HEK293 (cell line): ENCODE data around the gene SNTG2.

Experiments
- CTCF ChIA-PET: fragments of 350-600 bp; formaldehyde crosslinking; extraction: SDS; loops from one replicate; lab custom pipeline; 2021; ENCODE audit warnings: antibody characterized with exemption; lab: Yijun Ruan, JAX
- POLR2A ChIA-PET: fragments of 300-600 bp; formaldehyde crosslinking; extraction: SDS; loops from one replicate; lab custom pipeline; 2020; ENCODE audit warnings: antibody characterized with exemption, inconsistent platforms; lab: Yijun Ruan, JAX
- H3K27ac ChIP-seq: fragments of 200-500 bp; sonication (Bioruptor generic); 2 replicates; pipeline ENCODE4 v1.5.1; 2014; ENCODE audit warnings: low read depth, low read length, control low read depth, inconsistent platforms; ENCODE audit errors: extremely low read depth
- H3K36me3 ChIP-seq, 2 experiments: fragments of 200-500 bp in 1 of 2; sonication (Bioruptor generic) in 1 of 2; 1 replicate in 1 of 2; 2 replicates in 1 of 2; pipeline ENCODE4 v1.5.1; 2014 to 2017; ENCODE audit warnings: inconsistent platforms in 2 of 2, low read length in 2 of 2; ENCODE audit not compliant: control insufficient read depth in 2 of 2, insufficient read depth in 1 of 2
- H3K4me1 ChIP-seq: fragments of 200-500 bp; sonication (Bioruptor generic); 2 replicates; pipeline ENCODE4 v1.5.1; 2014; ENCODE audit warnings: mild to moderate bottlenecking, low read length, inconsistent platforms; ENCODE audit not compliant: control insufficient read depth, insufficient read depth
- H3K4me3 ChIP-seq: 2 replicates; pipeline ENCODE4 v1.5.1; 2011; ENCODE audit warnings: low read depth, mild to moderate bottlenecking, control low read depth, low read length, moderate library complexity
- H3K9me3 ChIP-seq: fragments of 200-500 bp; sonication (Bioruptor generic); 2 replicates; pipeline ENCODE4 v1.5.1; 2014; ENCODE audit warnings: low read depth, low read length, inconsistent platforms; ENCODE audit not compliant: control insufficient read depth, insufficient read depth
- BCL11B ChIP-seq: fragments of 450-650 bp; formaldehyde crosslinking; IDR thresholded peaks from 2 replicates; pipeline ENCODE4 v1.5.1; 2016; ENCODE audit warnings: low read depth, missing biosample characterization, missing genetic modification characterization
- GLIS2 ChIP-seq: fragments of 450-650 bp; formaldehyde crosslinking; IDR thresholded peaks from 2 replicates; pipeline ENCODE4 v1.5.1; 2016; ENCODE audit warnings: missing biosample characterization, missing genetic modification characterization
- KLF1 ChIP-seq: fragments of 450-650 bp; formaldehyde crosslinking; IDR thresholded peaks from 2 replicates; pipeline ENCODE4 v1.5.1; 2016; ENCODE audit warnings: missing biosample characterization, missing genetic modification characterization
- SCRT2 ChIP-seq: fragments of 450-650 bp; formaldehyde crosslinking; IDR thresholded peaks from 2 replicates; pipeline ENCODE4 v1.5.1; 2016; ENCODE audit warnings: missing biosample characterization, missing genetic modification characterization
- SP7 ChIP-seq: fragments of 450-650 bp; formaldehyde crosslinking; IDR thresholded peaks from 2 replicates; pipeline ENCODE4 v1.5.1; 2016; ENCODE audit warnings: missing biosample characterization, missing genetic modification characterization
- ZEB2 ChIP-seq: fragments of 450-650 bp; formaldehyde crosslinking; IDR thresholded peaks from 2 replicates; pipeline ENCODE4 v1.5.1; 2016; ENCODE audit warnings: missing biosample characterization, missing genetic modification characterization
- ZNF138 ChIP-seq: fragments of 450-650 bp; formaldehyde crosslinking; IDR thresholded peaks from 2 replicates; pipeline ENCODE4 v1.5.1; 2016; ENCODE audit warnings: missing biosample characterization, missing genetic modification characterization, borderline replicate concordance
- ZNF140 ChIP-seq: fragments of 450-650 bp; formaldehyde crosslinking; IDR thresholded peaks from 2 replicates; pipeline ENCODE4 v1.5.1; 2016; ENCODE audit warnings: missing biosample characterization, missing genetic modification characterization
- ZNF2 ChIP-seq: fragments of 450-650 bp; formaldehyde crosslinking; IDR thresholded peaks from 2 replicates; pipeline ENCODE4 v1.5.1; 2016; ENCODE audit warnings: missing biosample characterization, missing genetic modification characterization
- ZNF341 ChIP-seq: fragments of 450-650 bp; formaldehyde crosslinking; IDR thresholded peaks from 2 replicates; pipeline ENCODE4; 2016; ENCODE audit warnings: low read depth, missing biosample characterization, missing genetic modification characterization
- ZNF48 ChIP-seq: fragments of 450-650 bp; formaldehyde crosslinking; IDR thresholded peaks from 2 replicates; pipeline ENCODE4 v1.5.1; 2016; ENCODE audit warnings: missing biosample characterization, missing genetic modification characterization
- ZNF560 ChIP-seq: fragments of 450-650 bp; formaldehyde crosslinking; IDR thresholded peaks from 2 replicates; pipeline ENCODE4 v1.5.1; 2017; ENCODE audit warnings: missing biosample characterization, missing genetic modification characterization, borderline replicate concordance
- ZNF571 ChIP-seq: fragments of 450-650 bp; formaldehyde crosslinking; IDR thresholded peaks from 2 replicates; pipeline ENCODE4 v1.5.0; 2017; ENCODE audit warnings: missing biosample characterization, missing genetic modification characterization
- ZNF670 ChIP-seq: fragments of 450-650 bp; formaldehyde crosslinking; IDR thresholded peaks from 2 replicates; pipeline ENCODE4 v1.5.1; 2016; ENCODE audit warnings: missing biosample characterization, missing genetic modification characterization, low read depth
- ZNF707 ChIP-seq: fragments of 450-650 bp; formaldehyde crosslinking; IDR thresholded peaks from 2 replicates; pipeline ENCODE4 v1.5.1; 2016; ENCODE audit warnings: missing biosample characterization, missing genetic modification characterization
- ZNF768 ChIP-seq: fragments of 450-650 bp; formaldehyde crosslinking; IDR thresholded peaks from 2 replicates; pipeline ENCODE4 v1.5.1; 2018; ENCODE audit warnings: missing biosample characterization, mild to moderate bottlenecking, missing genetic modification characterization
- ZNF830 ChIP-seq: fragments of 450-650 bp; IDR thresholded peaks from 2 replicates; pipeline ENCODE4 v1.5.0; 2018; ENCODE audit warnings: missing biosample characterization, missing genetic modification characterization, low read depth, mild to moderate bottlenecking, moderate library complexity
- ZNF843 ChIP-seq: fragments of 450-650 bp; formaldehyde crosslinking; IDR thresholded peaks from 2 replicates; pipeline ENCODE4 v1.5.1; 2016; ENCODE audit warnings: missing biosample characterization, missing genetic modification characterization
- TF ChIP-seq, protein P1 (sequence below): fragments of 450-650 bp; formaldehyde crosslinking; IDR thresholded peaks from 2 replicates; pipeline ENCODE4 v1.5.1; 2016; ENCODE audit warnings: missing biosample characterization, missing genetic modification characterization
- TF ChIP-seq, protein P2 (sequence below): fragments of 450-650 bp; formaldehyde crosslinking; IDR thresholded peaks from 2 replicates; pipeline ENCODE4 v1.5.1; 2017; ENCODE audit warnings: missing biosample characterization, mild to moderate bottlenecking, missing genetic modification characterization, moderate library complexity
- TF ChIP-seq, protein P3 (sequence below): fragments of 450-650 bp; formaldehyde crosslinking; IDR thresholded peaks from 2 replicates; pipeline ENCODE4 v1.5.1; 2017; ENCODE audit warnings: missing biosample characterization, missing genetic modification characterization
- TF ChIP-seq, protein P4 (sequence below): fragments of 450-650 bp; formaldehyde crosslinking; IDR thresholded peaks from 2 replicates; pipeline ENCODE4 v1.5.1; 2016; ENCODE audit warnings: missing biosample characterization, missing genetic modification characterization
- TF ChIP-seq, protein P5 (sequence below): fragments of 450-650 bp; formaldehyde crosslinking; optimal IDR thresholded peaks from 2 replicates; pipeline ENCODE3; 2016; ENCODE audit warnings: missing biosample characterization, mild to moderate bottlenecking, missing genetic modification characterization
- TF ChIP-seq, protein P6 (sequence below): fragments of 450-650 bp; formaldehyde crosslinking; IDR thresholded peaks from 2 replicates; pipeline ENCODE4 v1.5.1; 2016; ENCODE audit warnings: missing biosample characterization, missing genetic modification characterization
- TF ChIP-seq, protein P7 (sequence below): fragments of 450-650 bp; formaldehyde crosslinking; IDR thresholded peaks from 2 replicates; pipeline ENCODE4 v1.5.1; 2016; ENCODE audit warnings: missing biosample characterization, missing genetic modification characterization

Gene SNTG2

DNA sequence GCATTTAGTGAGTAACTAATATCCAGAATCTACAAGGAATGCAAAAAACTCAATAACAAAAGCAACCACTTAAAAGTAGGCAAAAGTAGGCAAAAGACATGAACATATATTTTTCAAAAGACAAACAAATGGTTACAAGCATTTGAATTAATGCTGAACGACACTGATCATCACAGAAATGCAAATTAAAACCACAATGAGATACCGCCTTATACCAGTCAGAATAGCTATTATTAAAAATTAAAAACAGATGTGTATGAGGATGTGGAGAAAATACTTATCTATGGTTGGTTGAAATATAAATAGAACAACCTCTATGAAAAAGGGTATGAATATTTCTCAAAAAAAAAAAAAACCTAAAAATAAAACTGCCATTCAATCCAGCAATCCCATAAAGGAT, 51.7 kb downstream of the SNTG2 start:
- POLR2A ChIA-PET, result no interaction called here
- no peak for TF ChIP-seq SCRT2 (tag by site-specific recombination)
- TF ChIP-seq, protein P1, sequence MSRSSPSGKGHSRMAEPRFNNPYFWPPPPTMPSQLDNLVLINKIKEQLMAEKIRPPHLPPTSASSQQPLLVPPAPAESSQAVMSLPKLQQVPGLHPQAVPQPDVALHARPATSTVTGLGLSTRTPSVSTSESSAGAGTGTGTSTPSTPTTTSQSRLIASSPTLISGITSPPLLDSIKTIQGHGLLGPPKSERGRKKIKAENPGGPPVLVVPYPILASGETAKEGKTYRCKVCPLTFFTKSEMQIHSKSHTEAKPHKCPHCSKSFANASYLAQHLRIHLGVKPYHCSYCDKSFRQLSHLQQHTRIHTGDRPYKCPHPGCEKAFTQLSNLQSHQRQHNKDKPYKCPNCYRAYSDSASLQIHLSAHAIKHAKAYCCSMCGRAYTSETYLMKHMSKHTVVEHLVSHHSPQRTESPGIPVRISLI, result no peak
- no peak for TF ChIP-seq ZNF140 (tag by site-specific recombination)
- TF ChIP-seq, protein P2, sequence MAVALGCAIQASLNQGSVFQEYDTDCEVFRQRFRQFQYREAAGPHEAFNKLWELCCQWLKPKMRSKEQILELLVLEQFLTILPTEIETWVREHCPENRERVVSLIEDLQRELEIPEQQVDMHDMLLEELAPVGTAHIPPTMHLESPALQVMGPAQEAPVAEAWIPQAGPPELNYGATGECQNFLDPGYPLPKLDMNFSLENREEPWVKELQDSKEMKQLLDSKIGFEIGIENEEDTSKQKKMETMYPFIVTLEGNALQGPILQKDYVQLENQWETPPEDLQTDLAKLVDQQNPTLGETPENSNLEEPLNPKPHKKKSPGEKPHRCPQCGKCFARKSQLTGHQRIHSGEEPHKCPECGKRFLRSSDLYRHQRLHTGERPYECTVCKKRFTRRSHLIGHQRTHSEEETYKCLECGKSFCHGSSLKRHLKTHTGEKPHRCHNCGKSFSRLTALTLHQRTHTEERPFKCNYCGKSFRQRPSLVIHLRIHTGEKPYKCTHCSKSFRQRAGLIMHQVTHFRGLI (tag by site-specific recombination), result no peak
- no peak for TF ChIP-seq ZNF560
- no peak for TF ChIP-seq SP7 (tag by site-specific recombination)
- TF ChIP-seq, protein P3, sequence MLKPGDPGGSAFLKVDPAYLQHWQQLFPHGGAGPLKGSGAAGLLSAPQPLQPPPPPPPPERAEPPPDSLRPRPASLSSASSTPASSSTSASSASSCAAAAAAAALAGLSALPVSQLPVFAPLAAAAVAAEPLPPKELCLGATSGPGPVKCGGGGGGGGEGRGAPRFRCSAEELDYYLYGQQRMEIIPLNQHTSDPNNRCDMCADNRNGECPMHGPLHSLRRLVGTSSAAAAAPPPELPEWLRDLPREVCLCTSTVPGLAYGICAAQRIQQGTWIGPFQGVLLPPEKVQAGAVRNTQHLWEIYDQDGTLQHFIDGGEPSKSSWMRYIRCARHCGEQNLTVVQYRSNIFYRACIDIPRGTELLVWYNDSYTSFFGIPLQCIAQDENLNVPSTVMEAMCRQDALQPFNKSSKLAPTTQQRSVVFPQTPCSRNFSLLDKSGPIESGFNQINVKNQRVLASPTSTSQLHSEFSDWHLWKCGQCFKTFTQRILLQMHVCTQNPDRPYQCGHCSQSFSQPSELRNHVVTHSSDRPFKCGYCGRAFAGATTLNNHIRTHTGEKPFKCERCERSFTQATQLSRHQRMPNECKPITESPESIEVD (tag by site-specific recombination), result no peak
- TF ChIP-seq ZNF48 (tag by site-specific recombination), result no peak
- TF ChIP-seq ZNF571 (tag by site-specific recombination), result no peak
- TF ChIP-seq, all 188 proteins: peak for 0
- no peak overlapping the region for H3K27ac ChIP-seq
- CTCF ChIA-PET, result no interaction called here
- no peak overlapping the region for H3K4me3 ChIP-seq
- H3K36me3 ChIP-seq, result no peaks in the 10 kb centered on the region
- no peaks in the 10 kb centered on the region for H3K4me1 ChIP-seq
- H3K9me3 ChIP-seq, result 0 out of 2 replicates have a peak, but pooled peaks cover 2% of the 10 kb centered on the region

DNA sequence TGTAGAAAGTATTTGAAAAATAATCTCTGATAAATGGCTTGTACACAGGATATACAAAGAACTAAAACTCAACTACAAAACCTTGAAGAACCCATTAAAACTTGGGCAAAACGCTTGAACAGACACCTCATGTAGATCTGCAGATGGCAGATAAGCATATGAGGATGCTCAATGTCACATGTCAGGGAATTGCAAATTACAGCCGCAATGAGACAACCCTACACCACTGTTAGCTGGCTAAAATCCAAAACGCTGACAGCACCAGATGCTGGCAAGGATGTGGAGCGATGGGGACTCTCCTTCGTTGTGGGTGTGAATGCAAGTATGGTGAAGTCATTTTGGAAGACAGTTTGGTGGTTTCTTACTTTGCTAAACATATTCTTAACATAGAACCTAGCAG, 53.7 kb downstream of the SNTG2 start:
- Histone ChIP-seq H3K4me3 (no peak overlapping the region), H3K36me3 (no peaks in the 10 kb centered on the region), H3K4me1 (no peaks in the 10 kb centered on the region), H3K9me3 (0 out of 2 replicates have a peak, but pooled peaks cover 2% of the 10 kb centered on the region), H3K27ac (no peak overlapping the region)
- POLR2A ChIA-PET, result no interaction called here
- TF ChIP-seq, protein P4, sequence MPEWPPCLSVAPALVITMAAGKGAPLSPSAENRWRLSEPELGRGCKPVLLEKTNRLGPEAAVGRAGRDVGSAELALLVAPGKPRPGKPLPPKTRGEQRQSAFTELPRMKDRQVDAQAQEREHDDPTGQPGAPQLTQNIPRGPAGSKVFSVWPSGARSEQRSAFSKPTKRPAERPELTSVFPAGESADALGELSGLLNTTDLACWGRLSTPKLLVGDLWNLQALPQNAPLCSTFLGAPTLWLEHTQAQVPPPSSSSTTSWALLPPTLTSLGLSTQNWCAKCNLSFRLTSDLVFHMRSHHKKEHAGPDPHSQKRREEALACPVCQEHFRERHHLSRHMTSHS (tag by site-specific recombination), result no peak
- TF ChIP-seq ZNF670 (tag by site-specific recombination) (no peak), SCRT2 (tag by site-specific recombination) (no peak), ZNF843 (tag by site-specific recombination) (no peak), ZNF830 (tag by site-specific recombination) (no peak), ZNF768 (tag by site-specific recombination) (no peak), BCL11B (no peak), GLIS2 (tag by site-specific recombination) (no peak), ZNF341 (tag by site-specific recombination) (no peak), KLF1 (tag by site-specific recombination) (no peak), ZEB2 (tag by site-specific recombination) (no peak), ZNF138 (tag by site-specific recombination) (no peak), ZNF2 (tag by site-specific recombination) (no peak), ZNF707 (tag by site-specific recombination) (no peak)
- TF ChIP-seq, protein P5, sequence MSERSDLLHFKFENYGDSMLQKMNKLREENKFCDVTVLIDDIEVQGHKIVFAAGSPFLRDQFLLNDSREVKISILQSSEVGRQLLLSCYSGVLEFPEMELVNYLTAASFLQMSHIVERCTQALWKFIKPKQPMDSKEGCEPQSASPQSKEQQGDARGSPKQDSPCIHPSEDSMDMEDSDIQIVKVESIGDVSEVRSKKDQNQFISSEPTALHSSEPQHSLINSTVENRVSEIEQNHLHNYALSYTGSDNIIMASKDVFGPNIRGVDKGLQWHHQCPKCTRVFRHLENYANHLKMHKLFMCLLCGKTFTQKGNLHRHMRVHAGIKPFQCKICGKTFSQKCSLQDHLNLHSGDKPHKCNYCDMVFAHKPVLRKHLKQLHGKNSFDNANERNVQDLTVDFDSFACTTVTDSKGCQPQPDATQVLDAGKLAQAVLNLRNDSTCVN (tag by site-specific recombination), result no peak
- TF ChIP-seq, protein P6, sequence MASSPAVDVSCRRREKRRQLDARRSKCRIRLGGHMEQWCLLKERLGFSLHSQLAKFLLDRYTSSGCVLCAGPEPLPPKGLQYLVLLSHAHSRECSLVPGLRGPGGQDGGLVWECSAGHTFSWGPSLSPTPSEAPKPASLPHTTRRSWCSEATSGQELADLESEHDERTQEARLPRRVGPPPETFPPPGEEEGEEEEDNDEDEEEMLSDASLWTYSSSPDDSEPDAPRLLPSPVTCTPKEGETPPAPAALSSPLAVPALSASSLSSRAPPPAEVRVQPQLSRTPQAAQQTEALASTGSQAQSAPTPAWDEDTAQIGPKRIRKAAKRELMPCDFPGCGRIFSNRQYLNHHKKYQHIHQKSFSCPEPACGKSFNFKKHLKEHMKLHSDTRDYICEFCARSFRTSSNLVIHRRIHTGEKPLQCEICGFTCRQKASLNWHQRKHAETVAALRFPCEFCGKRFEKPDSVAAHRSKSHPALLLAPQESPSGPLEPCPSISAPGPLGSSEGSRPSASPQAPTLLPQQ (tag by site-specific recombination), result no peak
- TF ChIP-seq, protein P7, sequence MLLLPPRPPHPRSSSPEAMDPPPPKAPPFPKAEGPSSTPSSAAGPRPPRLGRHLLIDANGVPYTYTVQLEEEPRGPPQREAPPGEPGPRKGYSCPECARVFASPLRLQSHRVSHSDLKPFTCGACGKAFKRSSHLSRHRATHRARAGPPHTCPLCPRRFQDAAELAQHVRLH, result no peak
- TF ChIP-seq, all 188 proteins: peak for 0
- CTCF ChIA-PET, result no interaction called here
